Endothelial cell of umbilical vein (primary cell): ENCODE measurements around the gene GAB1.

Experiments
- EZH2 ChIP-seq: IDR thresholded peaks from 2 replicates; pipeline ENCODE4 v1.6.1; 2012; ENCODE audit warnings: borderline replicate concordance, low read depth, mild to moderate bottlenecking, moderate library complexity, low read length, inconsistent platforms; ENCODE audit not compliant: severe bottlenecking
- FOS ChIP-seq: IDR thresholded peaks from 2 replicates; pipeline ENCODE4 v1.6.1; 2011; ENCODE audit warnings: mild to moderate bottlenecking, low read length, moderate library complexity, borderline replicate concordance; ENCODE audit not compliant: insufficient read depth
- GATA2 ChIP-seq: IDR thresholded peaks from 2 replicates; pipeline ENCODE4 v1.7.0; 2011; ENCODE audit warnings: low read depth, mild to moderate bottlenecking, moderate library complexity, mixed read lengths, low read length; ENCODE audit not compliant: insufficient read length, insufficient read depth
- JUN ChIP-seq: IDR thresholded peaks from 2 replicates; pipeline ENCODE4 v1.6.1; 2011; ENCODE audit warnings: borderline replicate concordance, low read depth; ENCODE audit not compliant: insufficient read length, insufficient read depth
- POLR2A ChIP-seq: IDR thresholded peaks from 2 replicates; pipeline ENCODE4 v1.6.1; 2012; ENCODE audit warnings: low read depth, mild to moderate bottlenecking, control low read depth, low read length
- POLR2AphosphoS5 ChIP-seq: IDR thresholded peaks from 2 replicates; pipeline ENCODE4 v1.6.1; 2012; ENCODE audit warnings: low read depth, mild to moderate bottlenecking, control low read depth, low read length, moderate library complexity; ENCODE audit not compliant: insufficient read depth
- TF ChIP-seq, protein P1 (sequence below), 2 donors: IDR thresholded peaks; 1 replicate in 1 of 2; 2 replicates in 1 of 2; pipeline ENCODE4 v1.5.1; 2011; ENCODE audit warnings: low read length in 2 of 2, mild to moderate bottlenecking in 2 of 2, moderate library complexity in 2 of 2, control low read depth in 1 of 2, inconsistent platforms in 1 of 2, low read depth in 1 of 2; ENCODE audit not compliant: insufficient read depth in 1 of 2; ENCODE audit errors: extremely low read depth in 1 of 2
- TF ChIP-seq, protein P2 (sequence below): IDR thresholded peaks from 2 replicates; pipeline ENCODE4 v1.6.1; 2011; ENCODE audit not compliant: insufficient read depth, insufficient read length

DNA sequence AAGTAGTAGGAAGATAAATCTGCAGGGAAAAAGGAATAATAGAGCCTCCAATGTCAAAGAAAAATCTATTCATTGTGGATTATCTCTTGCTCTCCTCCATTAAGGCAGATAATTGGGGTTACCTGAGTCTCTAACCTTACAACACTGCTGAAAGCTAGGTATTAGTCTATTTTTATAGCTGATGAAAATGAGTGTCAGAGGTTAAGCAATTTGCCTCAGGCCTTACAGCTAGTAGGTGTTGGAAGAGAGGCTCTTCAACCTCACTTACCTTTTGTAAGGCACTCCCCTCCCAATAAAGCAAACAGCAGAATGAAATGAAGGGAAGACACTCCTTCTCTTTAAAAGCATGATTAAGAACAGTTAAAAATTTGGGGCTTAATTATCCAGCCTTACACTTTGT, 45.4 kb upstream of the GAB1 start:
- TF ChIP-seq, protein P1, sequence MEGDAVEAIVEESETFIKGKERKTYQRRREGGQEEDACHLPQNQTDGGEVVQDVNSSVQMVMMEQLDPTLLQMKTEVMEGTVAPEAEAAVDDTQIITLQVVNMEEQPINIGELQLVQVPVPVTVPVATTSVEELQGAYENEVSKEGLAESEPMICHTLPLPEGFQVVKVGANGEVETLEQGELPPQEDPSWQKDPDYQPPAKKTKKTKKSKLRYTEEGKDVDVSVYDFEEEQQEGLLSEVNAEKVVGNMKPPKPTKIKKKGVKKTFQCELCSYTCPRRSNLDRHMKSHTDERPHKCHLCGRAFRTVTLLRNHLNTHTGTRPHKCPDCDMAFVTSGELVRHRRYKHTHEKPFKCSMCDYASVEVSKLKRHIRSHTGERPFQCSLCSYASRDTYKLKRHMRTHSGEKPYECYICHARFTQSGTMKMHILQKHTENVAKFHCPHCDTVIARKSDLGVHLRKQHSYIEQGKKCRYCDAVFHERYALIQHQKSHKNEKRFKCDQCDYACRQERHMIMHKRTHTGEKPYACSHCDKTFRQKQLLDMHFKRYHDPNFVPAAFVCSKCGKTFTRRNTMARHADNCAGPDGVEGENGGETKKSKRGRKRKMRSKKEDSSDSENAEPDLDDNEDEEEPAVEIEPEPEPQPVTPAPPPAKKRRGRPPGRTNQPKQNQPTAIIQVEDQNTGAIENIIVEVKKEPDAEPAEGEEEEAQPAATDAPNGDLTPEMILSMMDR (IDR thresholded peaks at IDR 0.05; ENCODE audit: extremely low read depth in 1 of 2, insufficient read depth in 1 of 2, low read depth in 1 of 2, low read length in 2 of 2), result no peak
- TF ChIP-seq, protein P2, sequence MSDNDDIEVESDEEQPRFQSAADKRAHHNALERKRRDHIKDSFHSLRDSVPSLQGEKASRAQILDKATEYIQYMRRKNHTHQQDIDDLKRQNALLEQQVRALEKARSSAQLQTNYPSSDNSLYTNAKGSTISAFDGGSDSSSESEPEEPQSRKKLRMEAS, result no peak
- TF ChIP-seq POLR2A, result no peak
- no peak for TF ChIP-seq EZH2
- no peak for TF ChIP-seq POLR2AphosphoS5
- no peak for TF ChIP-seq FOS
- TF ChIP-seq GATA2, result no peak
- no peak for TF ChIP-seq JUN
